GM12878 (cell line): Measurements from ENCODE around the gene SFSWAP. TPM values are rescaled to one million over a fixed set of nuclear protein-coding genes. Genes with fewer than 3 reads are reported as not detected.

Experiments
- BACH1 ChIP-seq: fragments of 450-650 bp; IDR thresholded peaks from 2 replicates; pipeline ENCODE4 v1.6.1; 2017; ENCODE audit warnings: mild to moderate bottlenecking, borderline replicate concordance
- BCL11A ChIP-seq: IDR thresholded peaks from 2 replicates; pipeline ENCODE4 v1.6.1; 2011; ENCODE audit warnings: low read depth, low read length
- IKZF2 ChIP-seq, 2 experiments: fragments of 450-650 bp; IDR thresholded peaks; 2 replicates each; pipeline ENCODE4 v1.6.1; 2017; ENCODE audit warnings: mild to moderate bottlenecking in 2 of 2, moderate library complexity in 2 of 2
- NR2F1 ChIP-seq: fragments of 450-650 bp; conservative IDR thresholded peaks from 2 replicates; pipeline ENCODE4 v1.6.1; 2017; ENCODE audit warnings: mild to moderate bottlenecking
- RAD21 ChIP-seq: IDR thresholded peaks from 2 replicates; pipeline ENCODE4 v1.6.1; 2011; ENCODE audit warnings: mild to moderate bottlenecking, low read depth, low read length, moderate library complexity; ENCODE audit not compliant: insufficient read depth
- RFX5 ChIP-seq: IDR thresholded peaks from 2 replicates; pipeline ENCODE4 v1.6.1; 2011; ENCODE audit warnings: low read depth, low read length, improper control_type of control experiment
- STAT3 ChIP-seq: IDR thresholded peaks from 2 replicates; pipeline ENCODE4 v1.6.1; 2011; ENCODE audit warnings: low read depth, low read length, improper control_type of control experiment
- TCF3 ChIP-seq: IDR thresholded peaks from 2 replicates; pipeline ENCODE4 v1.6.1; 2012; ENCODE audit warnings: low read depth, mild to moderate bottlenecking, low read length, borderline replicate concordance; ENCODE audit not compliant: insufficient read depth
- TCF7 ChIP-seq: IDR thresholded peaks from 2 replicates; pipeline ENCODE4 v1.6.1; 2014; ENCODE audit warnings: antibody characterized with exemption, borderline replicate concordance
- YY1 ChIP-seq: IDR thresholded peaks from 2 replicates; pipeline ENCODE4 v1.6.1; 2011; ENCODE audit warnings: low read depth, mild to moderate bottlenecking, low read length
- ZNF622 ChIP-seq: fragments of 450-650 bp; IDR thresholded peaks from 2 replicates; pipeline ENCODE4 v1.6.1; 2017; ENCODE audit warnings: mild to moderate bottlenecking, inconsistent platforms
- polyA plus RNA-seq, 11 experiments: library from polyadenylated mRNA; depleted of rRNA in 4 of 11; unstranded in 6 of 11; stranded (reverse) in 5 of 11; fragments of >200 nt; fragmentation: Nextera tagmentation in 4 of 11; fragmentation: Illumina TruSeq in 1 of 11; extraction: Ambion mirVana in 4 of 11; extraction: Trizol in 1 of 11; gene quantifications; 1 replicate in 1 of 11; 2 replicates in 10 of 11; pipeline versions ENCODE4 v1.2.1 to v1.2.3, GENCODE V29; 2011 to 2016; ENCODE audit warnings: inconsistent platforms in 2 of 11, missing spikeins in 2 of 11, low read depth in 1 of 11
- total RNA-seq, 4 experiments: library from RNA; depleted of rRNA in 3 of 4; stranded (reverse); fragments of >200 nt in 3 of 4; fragmentation: Illumina TruSeq in 1 of 4; extraction: Trizol in 1 of 4; gene quantifications; 2 replicates each; pipeline versions ENCODE4 v1.2.1 to v1.2.3, GENCODE V29; 2013 to 2021
- TF ChIP-seq, protein P1 (sequence below): fragments of 450-650 bp; IDR thresholded peaks from 2 replicates; pipeline ENCODE4 v1.6.1; 2018; ENCODE audit warnings: mild to moderate bottlenecking, low read depth, moderate library complexity; ENCODE audit not compliant: partially characterized antibody
- TF ChIP-seq, protein P2 (sequence below), 3 experiments: IDR thresholded peaks in 2 of 3; conservative IDR thresholded peaks in 1 of 3; 2 replicates each; pipeline ENCODE4 v1.5.1; 2011; ENCODE audit warnings: low read depth in 3 of 3, low read length in 3 of 3, mild to moderate bottlenecking in 3 of 3, control low read depth in 2 of 3, moderate library complexity in 2 of 3, inconsistent platforms in 1 of 3, mixed read lengths in 1 of 3; ENCODE audit not compliant: control insufficient read depth in 2 of 3, insufficient read depth in 1 of 3; ENCODE audit errors: extremely low read depth in 1 of 3

SFSWAP gene
- total and polyA plus RNA-seq, 10 of the 15 experiments (the other 5 are each of a cell fraction or from before 2014, with no cell fraction given), result 1.8 to 48.6 (median 25.0) TPM

DNA sequence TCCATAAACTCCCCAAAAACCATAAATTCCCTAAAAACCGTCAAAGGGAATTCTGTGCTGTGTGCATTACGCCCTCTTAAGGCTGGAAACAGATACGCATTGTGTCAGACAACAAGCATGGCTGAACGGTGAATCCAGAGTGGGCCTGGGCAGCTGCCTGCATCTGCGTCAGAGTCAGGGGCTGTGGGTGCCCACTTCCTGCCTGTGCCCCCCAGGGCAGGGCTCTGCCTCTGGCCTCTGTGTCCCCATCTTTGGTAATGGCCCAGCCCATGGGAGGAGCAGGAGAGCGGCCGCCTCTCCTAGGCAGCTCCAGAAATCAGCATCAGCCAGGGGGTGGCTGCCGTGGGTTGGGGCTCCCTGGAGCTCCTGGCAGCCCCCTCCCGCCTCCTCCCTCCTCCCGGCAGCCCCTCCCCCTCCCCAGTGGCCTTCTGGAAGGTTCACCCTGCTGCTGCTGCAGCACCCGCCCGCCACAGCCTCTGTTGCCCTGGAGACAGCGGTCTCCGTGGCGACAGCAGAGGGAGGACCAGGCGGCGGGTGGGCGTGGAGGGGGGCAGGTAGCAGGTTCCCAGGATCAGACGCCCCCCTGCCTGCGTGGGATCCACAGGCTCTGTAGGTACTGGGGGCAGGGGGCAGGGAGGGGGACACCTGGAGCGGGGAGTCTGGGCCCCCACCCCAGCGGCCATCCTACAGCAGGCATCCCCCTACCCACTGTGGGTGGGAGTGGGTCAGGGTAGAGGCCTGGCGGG lies 123.2 kb downstream of the SFSWAP start (continued):
- TF ChIP-seq, protein P1, sequence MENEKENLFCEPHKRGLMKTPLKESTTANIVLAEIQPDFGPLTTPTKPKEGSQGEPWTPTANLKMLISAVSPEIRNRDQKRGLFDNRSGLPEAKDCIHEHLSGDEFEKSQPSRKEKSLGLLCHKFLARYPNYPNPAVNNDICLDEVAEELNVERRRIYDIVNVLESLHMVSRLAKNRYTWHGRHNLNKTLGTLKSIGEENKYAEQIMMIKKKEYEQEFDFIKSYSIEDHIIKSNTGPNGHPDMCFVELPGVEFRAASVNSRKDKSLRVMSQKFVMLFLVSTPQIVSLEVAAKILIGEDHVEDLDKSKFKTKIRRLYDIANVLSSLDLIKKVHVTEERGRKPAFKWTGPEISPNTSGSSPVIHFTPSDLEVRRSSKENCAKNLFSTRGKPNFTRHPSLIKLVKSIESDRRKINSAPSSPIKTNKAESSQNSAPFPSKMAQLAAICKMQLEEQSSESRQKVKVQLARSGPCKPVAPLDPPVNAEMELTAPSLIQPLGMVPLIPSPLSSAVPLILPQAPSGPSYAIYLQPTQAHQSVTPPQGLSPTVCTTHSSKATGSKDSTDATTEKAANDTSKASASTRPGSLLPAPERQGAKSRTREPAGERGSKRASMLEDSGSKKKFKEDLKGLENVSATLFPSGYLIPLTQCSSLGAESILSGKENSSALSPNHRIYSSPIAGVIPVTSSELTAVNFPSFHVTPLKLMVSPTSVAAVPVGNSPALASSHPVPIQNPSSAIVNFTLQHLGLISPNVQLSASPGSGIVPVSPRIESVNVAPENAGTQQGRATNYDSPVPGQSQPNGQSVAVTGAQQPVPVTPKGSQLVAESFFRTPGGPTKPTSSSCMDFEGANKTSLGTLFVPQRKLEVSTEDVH, result no peak
- TF ChIP-seq IKZF2 (IDR thresholded peaks at IDR 0.05), result no peak
- TF ChIP-seq NR2F1, result no peak
- no peak for TF ChIP-seq ZNF622
- TF ChIP-seq TCF3, result no peak
- TF ChIP-seq RAD21, result peak; percentile 53; the same call in 1 of the 2 replicates
- TF ChIP-seq BACH1, result no peak
- TF ChIP-seq STAT3, result no peak
- no peak for TF ChIP-seq TCF7
- no peak for TF ChIP-seq YY1
- TF ChIP-seq BCL11A, result no peak
- TF ChIP-seq RFX5, result no peak
- TF ChIP-seq, protein P2, sequence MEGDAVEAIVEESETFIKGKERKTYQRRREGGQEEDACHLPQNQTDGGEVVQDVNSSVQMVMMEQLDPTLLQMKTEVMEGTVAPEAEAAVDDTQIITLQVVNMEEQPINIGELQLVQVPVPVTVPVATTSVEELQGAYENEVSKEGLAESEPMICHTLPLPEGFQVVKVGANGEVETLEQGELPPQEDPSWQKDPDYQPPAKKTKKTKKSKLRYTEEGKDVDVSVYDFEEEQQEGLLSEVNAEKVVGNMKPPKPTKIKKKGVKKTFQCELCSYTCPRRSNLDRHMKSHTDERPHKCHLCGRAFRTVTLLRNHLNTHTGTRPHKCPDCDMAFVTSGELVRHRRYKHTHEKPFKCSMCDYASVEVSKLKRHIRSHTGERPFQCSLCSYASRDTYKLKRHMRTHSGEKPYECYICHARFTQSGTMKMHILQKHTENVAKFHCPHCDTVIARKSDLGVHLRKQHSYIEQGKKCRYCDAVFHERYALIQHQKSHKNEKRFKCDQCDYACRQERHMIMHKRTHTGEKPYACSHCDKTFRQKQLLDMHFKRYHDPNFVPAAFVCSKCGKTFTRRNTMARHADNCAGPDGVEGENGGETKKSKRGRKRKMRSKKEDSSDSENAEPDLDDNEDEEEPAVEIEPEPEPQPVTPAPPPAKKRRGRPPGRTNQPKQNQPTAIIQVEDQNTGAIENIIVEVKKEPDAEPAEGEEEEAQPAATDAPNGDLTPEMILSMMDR (IDR thresholded peaks at IDR 0.05 in 2 of 3, conservative IDR thresholded peaks at IDR 0.05 in 1 of 3; ENCODE audit: control insufficient read depth in 2 of 3, extremely low read depth in 1 of 3, insufficient read depth in 1 of 3, low read depth in 3 of 3, low read length in 3 of 3), result peak; percentile 19 to 31 (median 23); a peak in 3 of 6 replicates
